Uterus (tissue), 2 donors: Measurements from ENCODE around the gene MRPS5.

Source experiments
- POLR2A ChIP-seq, 2 donors: fragments of 450-650 bp; IDR thresholded peaks; one replicate each; pipeline ENCODE4 v1.6.1; 2016; ENCODE audit warnings: antibody characterized with exemption in 2 of 2, mild to moderate bottlenecking in 1 of 2, moderate library complexity in 1 of 2
- TF ChIP-seq, protein P1 (sequence below), 4 experiments: fragments of 200-600 bp in 2 of 4; fragments of 450-650 bp in 2 of 4; sonication (generic) in 2 of 4; IDR thresholded peaks; one replicate each; pipeline ENCODE4 v1.5.1; 2016 to 2019; ENCODE audit warnings: antibody characterized with exemption in 4 of 4, mild to moderate bottlenecking in 2 of 4, moderate library complexity in 1 of 4

DNA sequence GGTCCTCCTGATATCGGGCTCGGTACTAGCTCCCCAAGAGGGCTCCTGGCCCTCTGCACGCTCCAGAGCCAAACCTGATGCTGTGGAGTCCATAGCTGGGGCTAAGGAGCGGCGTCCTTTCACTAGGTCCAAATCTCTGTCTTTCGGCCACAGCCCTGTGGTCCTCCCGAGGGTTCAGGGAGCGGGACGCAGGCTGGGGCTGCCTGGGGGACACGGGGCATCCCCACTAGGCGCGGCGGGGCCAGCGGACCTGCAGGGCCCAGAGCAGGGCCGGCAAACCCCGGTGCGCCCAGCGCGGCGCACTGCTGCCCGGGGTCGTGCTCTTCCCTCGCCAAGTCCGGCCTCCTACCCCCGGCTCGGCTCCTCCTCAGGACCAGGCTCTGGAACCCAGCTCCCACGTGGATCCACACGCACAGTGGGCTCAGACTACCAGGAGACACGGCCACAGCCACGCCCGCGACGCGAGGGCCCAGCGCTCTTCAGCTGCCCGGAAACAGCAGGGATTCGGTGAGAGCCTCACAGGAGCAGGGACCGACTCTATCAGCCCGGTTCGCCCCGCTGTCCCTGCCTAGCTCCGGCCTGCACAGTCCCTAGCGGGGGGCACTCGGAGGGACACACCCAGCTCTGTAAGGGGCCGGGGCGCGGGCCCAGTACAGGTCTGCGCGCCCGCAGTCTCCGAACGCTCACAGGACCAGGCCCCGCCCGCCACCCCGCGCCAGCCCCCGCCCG is 37.4 kb upstream of the MRPS5 start:
- no peak for TF ChIP-seq POLR2A (IDR thresholded peaks at IDR 0.05)
- TF ChIP-seq, protein P1, sequence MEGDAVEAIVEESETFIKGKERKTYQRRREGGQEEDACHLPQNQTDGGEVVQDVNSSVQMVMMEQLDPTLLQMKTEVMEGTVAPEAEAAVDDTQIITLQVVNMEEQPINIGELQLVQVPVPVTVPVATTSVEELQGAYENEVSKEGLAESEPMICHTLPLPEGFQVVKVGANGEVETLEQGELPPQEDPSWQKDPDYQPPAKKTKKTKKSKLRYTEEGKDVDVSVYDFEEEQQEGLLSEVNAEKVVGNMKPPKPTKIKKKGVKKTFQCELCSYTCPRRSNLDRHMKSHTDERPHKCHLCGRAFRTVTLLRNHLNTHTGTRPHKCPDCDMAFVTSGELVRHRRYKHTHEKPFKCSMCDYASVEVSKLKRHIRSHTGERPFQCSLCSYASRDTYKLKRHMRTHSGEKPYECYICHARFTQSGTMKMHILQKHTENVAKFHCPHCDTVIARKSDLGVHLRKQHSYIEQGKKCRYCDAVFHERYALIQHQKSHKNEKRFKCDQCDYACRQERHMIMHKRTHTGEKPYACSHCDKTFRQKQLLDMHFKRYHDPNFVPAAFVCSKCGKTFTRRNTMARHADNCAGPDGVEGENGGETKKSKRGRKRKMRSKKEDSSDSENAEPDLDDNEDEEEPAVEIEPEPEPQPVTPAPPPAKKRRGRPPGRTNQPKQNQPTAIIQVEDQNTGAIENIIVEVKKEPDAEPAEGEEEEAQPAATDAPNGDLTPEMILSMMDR (IDR thresholded peaks at IDR 0.05) = no peak
